Esophagus squamous epithelium (tissue), 5 donors: ENCODE measurements around the gene NUP210L. TPM values are rescaled to one million over a fixed set of nuclear protein-coding genes. Genes with fewer than 3 reads are reported as not detected.
A peak's percentile ranks its signal among the peaks of the same experiment; 100 is the strongest.

Experiments used
- DNase-seq: peaks from one replicate; lab custom pipeline; 2025; lab: John Stamatoyannopoulos, UW
- H3K27ac ChIP-seq, 4 donors: fragments of 200-600 bp; sonication (generic); one replicate each; pipeline ENCODE4 v1.5.1; 2016 to 2019; ENCODE audit warnings: mild to moderate bottlenecking in 1 of 4
- H3K27me3 ChIP-seq, 4 donors: fragments of 200-600 bp; sonication (generic); 1 replicate in 3 of 4; 2 replicates in 1 of 4; pipeline versions ENCODE4 v1.5.1 to v1.6.0; 2017 to 2021; ENCODE audit warnings: antibody characterized with exemption in 1 of 4
- H3K36me3 ChIP-seq, 3 donors: fragments of 200-600 bp; sonication (generic); one replicate each; pipeline ENCODE4 v1.5.1; 2016 to 2019
- H3K4me1 ChIP-seq, 3 donors: fragments of 200-600 bp; sonication (generic); one replicate each; pipeline ENCODE4 v1.5.1; 2017 to 2019
- H3K4me3 ChIP-seq, 4 donors: fragments of 200-600 bp; sonication (generic); 1 replicate in 3 of 4; 2 replicates in 1 of 4; pipeline ENCODE4 v1.5.1; 2016 to 2019; ENCODE audit warnings: mild to moderate bottlenecking in 2 of 4, moderate library complexity in 1 of 4
- H3K9me3 ChIP-seq, 3 donors: fragments of 200-600 bp; sonication (generic); one replicate each; pipeline ENCODE4 v1.5.1; 2016 to 2019
- POLR2A ChIP-seq, 4 donors: fragments of 450-650 bp; IDR thresholded peaks; one replicate each; pipeline ENCODE4 v1.6.1; 2017; ENCODE audit warnings: antibody characterized with exemption in 4 of 4, mild to moderate bottlenecking in 4 of 4, moderate library complexity in 3 of 4
- WGBS, 2 donors: methylation state at CpG; one replicate each; pipeline ENCODE4 v1.1.5; 2018; 5-methylcytosine and 5-hydroxymethylcytosine counted together
- intact Hi-C: fragments of 100-400 bp; cut with DNase I; formaldehyde crosslinking; loops from one replicate; pipeline ENCODE4 v1.15.0; 2022
- total RNA-seq, 4 donors: library from RNA; depleted of rRNA; stranded (reverse); fragments of >200 nt; gene quantifications; one replicate each; pipeline ENCODE4 v1.1.0, GENCODE V29; 2016
- TF ChIP-seq, protein P1 (sequence below), 6 experiments: fragments of 450-650 bp in 4 of 6; fragments of 200-600 bp in 2 of 6; sonication (generic) in 2 of 6; IDR thresholded peaks; one replicate each; pipeline ENCODE4 v1.5.1; 2016 to 2019; ENCODE audit warnings: antibody characterized with exemption in 6 of 6, mild to moderate bottlenecking in 4 of 6, moderate library complexity in 4 of 6
- donor health status: DM: yes; HTN: yes; CAD: no.

Gene NUP210L
- total RNA-seq, 4 donors from 2014 or later: 0.09 to 0.19 TPM; not detected in 2

- 17 to 40% methylated on average over 1 of the region's 1 CpG for WGBS, 2 donors
- intact Hi-C loops: no loop called here
- H3K27ac ChIP-seq: peak within 1 kb of the TSS in 1 of 4 donors; percentile 21
These were observed 37.2 kb upstream of the NUP210L start, which contains the start of gene TPM3 for GRCh38 chr1:154191990-154192461. TPM3 (minus strand) TSS chr1:154192100; CDS start chr1:154192018, 82 bp downstream.

GRCh38 chr1:154190550-154190949 is 35.7 kb upstream of the NUP210L start:
- Histone ChIP-seq H3K36me3 (no peaks in the 10 kb centered on the region), H3K27me3 (peaks cover 0 to 21% (median 0%) of the 10 kb centered on the region in 4 donors), H3K4me3 (no peak overlapping the region), H3K27ac (no peak overlapping the region), H3K4me1 (peaks cover 0 to 13% (median 0%) of the 10 kb centered on the region in 3 donors), H3K9me3 (no peaks in the 10 kb centered on the region)
- no peak for DNase-seq
- 22 to 24% methylated on average over 1 of the region's 1 CpG for WGBS, 2 donors
- intact Hi-C loops: no loop called here
- TF ChIP-seq, protein P1, sequence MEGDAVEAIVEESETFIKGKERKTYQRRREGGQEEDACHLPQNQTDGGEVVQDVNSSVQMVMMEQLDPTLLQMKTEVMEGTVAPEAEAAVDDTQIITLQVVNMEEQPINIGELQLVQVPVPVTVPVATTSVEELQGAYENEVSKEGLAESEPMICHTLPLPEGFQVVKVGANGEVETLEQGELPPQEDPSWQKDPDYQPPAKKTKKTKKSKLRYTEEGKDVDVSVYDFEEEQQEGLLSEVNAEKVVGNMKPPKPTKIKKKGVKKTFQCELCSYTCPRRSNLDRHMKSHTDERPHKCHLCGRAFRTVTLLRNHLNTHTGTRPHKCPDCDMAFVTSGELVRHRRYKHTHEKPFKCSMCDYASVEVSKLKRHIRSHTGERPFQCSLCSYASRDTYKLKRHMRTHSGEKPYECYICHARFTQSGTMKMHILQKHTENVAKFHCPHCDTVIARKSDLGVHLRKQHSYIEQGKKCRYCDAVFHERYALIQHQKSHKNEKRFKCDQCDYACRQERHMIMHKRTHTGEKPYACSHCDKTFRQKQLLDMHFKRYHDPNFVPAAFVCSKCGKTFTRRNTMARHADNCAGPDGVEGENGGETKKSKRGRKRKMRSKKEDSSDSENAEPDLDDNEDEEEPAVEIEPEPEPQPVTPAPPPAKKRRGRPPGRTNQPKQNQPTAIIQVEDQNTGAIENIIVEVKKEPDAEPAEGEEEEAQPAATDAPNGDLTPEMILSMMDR (IDR thresholded peaks at IDR 0.05): no peak
- no peak for TF ChIP-seq POLR2A (IDR thresholded peaks at IDR 0.05)

More at GRCh38 chr1:154191990-154192461, 37.2 kb upstream of the NUP210L start, which contains the start of gene TPM3:
- Histone ChIP-seq H3K36me3 (no peaks in the 10 kb centered on the region), H3K4me3 (no peak within 1 kb of the TSS), H3K4me1 (peaks cover 0 to 19% (median 0%) of the 10 kb centered on the region in 3 donors), H3K27me3 (peaks cover 0 to 21% (median 0%) of the 10 kb centered on the region in 4 donors), H3K9me3 (no peaks in the 10 kb centered on the region)
- TF ChIP-seq, protein P1 (IDR thresholded peaks at IDR 0.05): no peak
- no peak for TF ChIP-seq POLR2A (IDR thresholded peaks at IDR 0.05)
- no peak for DNase-seq

DNA sequence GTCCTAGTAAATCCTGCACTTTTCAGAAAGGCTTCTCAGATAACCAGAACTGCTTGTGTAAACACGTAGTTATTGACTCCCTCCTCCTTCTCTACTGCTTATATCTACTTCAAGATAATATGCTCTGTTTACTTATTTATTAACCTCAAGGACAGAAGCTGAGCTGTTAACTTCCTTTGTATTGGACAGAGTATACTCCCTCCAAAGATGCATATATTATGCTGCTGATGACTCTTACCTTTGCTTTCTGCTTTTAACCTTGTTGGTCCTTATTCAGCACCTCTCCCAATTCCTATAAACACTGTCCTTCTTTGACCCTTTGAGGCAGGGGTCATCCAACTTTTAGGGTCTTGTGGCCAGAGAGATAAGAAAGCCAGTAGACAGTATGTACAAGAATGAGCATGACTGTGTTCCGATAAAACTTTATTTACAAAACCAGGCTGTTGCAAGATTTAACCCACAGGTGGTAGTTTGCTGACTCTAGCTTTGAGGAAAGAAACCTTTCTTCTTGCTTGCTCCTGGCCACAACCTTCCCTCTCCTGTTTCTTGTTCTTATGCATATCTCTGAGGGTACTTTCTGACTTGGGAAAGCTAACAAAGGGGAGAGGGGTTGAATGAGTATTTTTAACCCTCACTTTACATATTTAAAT is 32.1 kb upstream of the NUP210L start:
- no peak overlapping the region for H3K27ac ChIP-seq
- peaks cover 3 to 14% (median 4%) of the 10 kb centered on the region in 3 donors for H3K4me1 ChIP-seq
- H3K36me3 ChIP-seq: no peaks in the 10 kb centered on the region
- intact Hi-C loops: no loop called here
- H3K9me3 ChIP-seq: no peaks in the 10 kb centered on the region
- TF ChIP-seq, protein P1 (IDR thresholded peaks at IDR 0.05): no peak
- TF ChIP-seq POLR2A (IDR thresholded peaks at IDR 0.05): no peak
- 23 to 31% methylated on average over 2 of the region's 2 CpGs for WGBS, 2 donors
- no peak overlapping the region for H3K4me3 ChIP-seq
- peaks cover 0 to 1% (median 0%) of the 10 kb centered on the region in 4 donors for H3K27me3 ChIP-seq
- no peak for DNase-seq

GRCh38 chr1:154186177-154186576 is 31.3 kb upstream of the NUP210L start:
- no peaks in the 10 kb centered on the region for H3K27me3 ChIP-seq
- no peaks in the 10 kb centered on the region for H3K36me3 ChIP-seq
- TF ChIP-seq, protein P1 (IDR thresholded peaks at IDR 0.05): peak in 5 of 6 experiments; percentile 32 to 67 (median 47)
- no peak for TF ChIP-seq POLR2A (IDR thresholded peaks at IDR 0.05)
- H3K27ac ChIP-seq: no peak overlapping the region
- intact Hi-C loops: no loop called here
- no peaks in the 10 kb centered on the region for H3K9me3 ChIP-seq
- peaks cover 6 to 20% (median 10%) of the 10 kb centered on the region in 3 donors for H3K4me1 ChIP-seq
- H3K4me3 ChIP-seq: no peak overlapping the region
- DNase-seq: no peak
- 55 to 63% methylated on average over 1 of the region's 1 CpG for WGBS, 2 donors
